ENCODE results near the gene CCDC136.

DNA sequence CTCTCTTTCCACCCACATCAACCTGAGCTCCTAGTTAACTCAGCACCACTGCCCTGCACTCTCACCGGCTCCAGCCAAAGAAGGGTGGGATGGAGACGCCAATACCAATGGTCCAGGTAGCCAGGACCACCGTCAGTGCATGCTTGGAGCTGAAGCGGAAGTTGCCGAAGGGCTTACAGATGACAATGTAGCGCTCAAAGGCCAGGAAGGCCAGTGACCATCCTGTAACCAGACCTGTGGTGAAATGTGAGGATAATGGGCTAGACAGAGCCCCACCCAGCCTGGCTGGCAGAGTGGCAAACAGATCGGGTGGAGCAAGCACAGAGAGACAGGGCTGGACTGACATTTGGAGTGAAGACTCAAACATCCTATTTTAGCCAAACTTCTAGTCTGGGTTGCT lies 16.8 kb upstream of the CCDC136 start:
- TF ChIP-seq, protein P1, sequence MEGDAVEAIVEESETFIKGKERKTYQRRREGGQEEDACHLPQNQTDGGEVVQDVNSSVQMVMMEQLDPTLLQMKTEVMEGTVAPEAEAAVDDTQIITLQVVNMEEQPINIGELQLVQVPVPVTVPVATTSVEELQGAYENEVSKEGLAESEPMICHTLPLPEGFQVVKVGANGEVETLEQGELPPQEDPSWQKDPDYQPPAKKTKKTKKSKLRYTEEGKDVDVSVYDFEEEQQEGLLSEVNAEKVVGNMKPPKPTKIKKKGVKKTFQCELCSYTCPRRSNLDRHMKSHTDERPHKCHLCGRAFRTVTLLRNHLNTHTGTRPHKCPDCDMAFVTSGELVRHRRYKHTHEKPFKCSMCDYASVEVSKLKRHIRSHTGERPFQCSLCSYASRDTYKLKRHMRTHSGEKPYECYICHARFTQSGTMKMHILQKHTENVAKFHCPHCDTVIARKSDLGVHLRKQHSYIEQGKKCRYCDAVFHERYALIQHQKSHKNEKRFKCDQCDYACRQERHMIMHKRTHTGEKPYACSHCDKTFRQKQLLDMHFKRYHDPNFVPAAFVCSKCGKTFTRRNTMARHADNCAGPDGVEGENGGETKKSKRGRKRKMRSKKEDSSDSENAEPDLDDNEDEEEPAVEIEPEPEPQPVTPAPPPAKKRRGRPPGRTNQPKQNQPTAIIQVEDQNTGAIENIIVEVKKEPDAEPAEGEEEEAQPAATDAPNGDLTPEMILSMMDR (IDR thresholded peaks at IDR 0.05) = no peak
- no peak for TF ChIP-seq POLR2AphosphoS5 (IDR thresholded peaks at IDR 0.05)
- no peak for TF ChIP-seq EP300 (IDR thresholded peaks at IDR 0.05)
- TF ChIP-seq POLR2A (IDR thresholded peaks at IDR 0.05; ENCODE audit: low read depth) = no peak

Data from esophagus muscularis mucosa (tissue), 4 donors.